Hindlimb muscle (tissue), 1 donor: ENCODE measurements around the gene ITFG2. TPM values are rescaled to one million over a fixed set of nuclear protein-coding genes. Genes with fewer than 3 reads are reported as not detected.
"Not testable (repeated sequence)": the region's sequence is repeated elsewhere in the genome, so short reads cannot be mapped to it uniquely, and the experiment has no call there.

Experiments
- DNase-seq: peaks from one replicate; pipeline ENCODE4 v3.0.0-alpha.2; 2013
- polyA plus RNA-seq: library from polyadenylated mRNA; unstranded; fragments of 120-200 nt; gene quantifications from one replicate; pipeline ENCODE4 v1.2.1, GENCODE V29; 2013; ENCODE audit not compliant: insufficient read length

Gene ITFG2
- 38.9 TPM for polyA plus RNA-seq

DNA sequence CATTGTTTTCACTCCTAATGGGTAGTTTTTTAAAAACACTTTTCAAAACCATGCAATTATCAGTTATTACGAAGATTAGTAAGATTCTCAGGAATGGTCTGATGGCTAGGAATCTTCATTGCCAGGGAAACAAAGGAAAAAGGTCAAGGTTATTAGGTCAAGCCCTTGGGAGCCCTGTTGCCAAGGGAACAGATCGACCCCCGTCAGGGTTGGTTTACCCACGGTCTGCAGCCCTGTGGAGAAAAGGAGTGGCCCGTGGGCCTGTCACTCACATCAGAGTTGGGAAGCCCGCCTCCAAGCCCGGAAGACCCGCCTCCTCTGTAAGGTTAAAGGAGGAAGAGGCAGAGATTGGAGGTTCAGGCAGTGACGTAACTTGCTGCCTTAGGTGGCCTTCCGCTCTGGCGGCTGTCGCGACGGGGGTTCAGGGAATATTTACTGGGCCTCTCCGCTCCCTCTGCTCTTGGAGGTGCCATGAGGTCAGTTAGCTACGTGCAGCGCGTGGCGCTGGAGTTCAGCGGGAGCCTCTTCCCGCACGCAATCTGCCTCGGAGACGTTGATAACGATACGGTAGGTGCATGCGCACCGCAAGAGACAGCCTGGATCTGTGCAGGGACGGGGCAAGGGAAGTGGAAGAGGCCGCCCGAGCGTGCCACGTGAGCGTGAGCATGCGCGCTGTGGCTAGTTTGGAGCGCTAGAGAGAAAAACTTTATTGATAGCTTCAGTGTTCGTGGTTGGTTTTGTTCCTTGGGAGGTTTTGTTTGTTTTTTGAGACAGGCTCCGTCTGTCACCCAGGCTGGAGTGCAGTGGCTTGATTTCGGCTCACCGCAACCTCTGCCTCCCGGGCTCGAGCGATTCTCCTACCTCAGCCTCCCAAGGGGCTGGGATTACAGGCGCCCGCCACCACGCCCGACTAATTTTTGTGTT, at the start of gene ITFG2:
Gene ITFG2, plus strand, starts transcription at position 379 of the 924 bp plus-strand sequence. Its CDS starts 93 bp downstream, at position 472.
- peak; percentile 98 for DNase-seq

DNA sequence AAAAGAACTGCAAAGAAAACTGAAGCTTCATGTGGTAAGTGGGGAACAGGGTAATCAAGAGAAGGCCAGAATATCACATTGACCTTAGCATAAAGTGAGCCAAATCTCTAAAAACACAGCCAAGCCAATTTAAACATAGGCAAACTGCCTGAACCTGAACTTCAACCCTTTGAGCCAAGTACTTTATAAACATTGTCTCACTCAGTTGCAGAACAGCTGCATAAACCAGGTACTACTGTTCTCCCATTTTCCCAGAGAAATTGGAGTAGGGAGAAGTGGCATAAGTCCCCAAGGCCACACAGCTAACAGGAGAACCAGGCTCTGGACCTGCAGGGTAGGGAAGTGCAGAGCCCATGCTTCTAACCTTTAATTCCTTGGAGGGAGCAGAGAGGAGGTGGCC, 48.1 kb upstream of the ITFG2 start:
- DNase-seq = no peak

DNA sequence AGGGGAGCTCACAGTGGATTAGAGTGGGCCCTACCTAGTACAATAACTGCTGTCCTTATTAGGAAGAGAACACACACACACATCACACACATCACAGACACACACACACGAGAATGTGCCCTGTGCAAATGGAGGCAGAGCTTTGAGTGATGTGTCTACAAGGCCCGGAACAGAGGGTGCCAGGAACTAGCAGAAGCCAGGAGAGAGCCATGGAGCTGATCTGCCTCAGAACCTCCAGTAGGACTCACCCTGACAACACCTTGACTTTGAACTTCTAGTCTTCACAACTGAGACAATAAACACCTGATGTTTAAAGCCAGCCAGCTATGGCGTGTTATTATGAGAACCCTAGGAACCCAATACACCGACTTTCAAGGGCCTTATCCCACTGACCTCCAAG, 47.4 kb upstream of the ITFG2 start:
- no peak for DNase-seq

GRCh38 chr12:2765608-2766007, 46.9 kb upstream of the ITFG2 start:
- no peak for DNase-seq

GRCh38 chr12:2768224-2768961, 44.1 kb upstream of the ITFG2 start:
- no peak for DNase-seq

DNA sequence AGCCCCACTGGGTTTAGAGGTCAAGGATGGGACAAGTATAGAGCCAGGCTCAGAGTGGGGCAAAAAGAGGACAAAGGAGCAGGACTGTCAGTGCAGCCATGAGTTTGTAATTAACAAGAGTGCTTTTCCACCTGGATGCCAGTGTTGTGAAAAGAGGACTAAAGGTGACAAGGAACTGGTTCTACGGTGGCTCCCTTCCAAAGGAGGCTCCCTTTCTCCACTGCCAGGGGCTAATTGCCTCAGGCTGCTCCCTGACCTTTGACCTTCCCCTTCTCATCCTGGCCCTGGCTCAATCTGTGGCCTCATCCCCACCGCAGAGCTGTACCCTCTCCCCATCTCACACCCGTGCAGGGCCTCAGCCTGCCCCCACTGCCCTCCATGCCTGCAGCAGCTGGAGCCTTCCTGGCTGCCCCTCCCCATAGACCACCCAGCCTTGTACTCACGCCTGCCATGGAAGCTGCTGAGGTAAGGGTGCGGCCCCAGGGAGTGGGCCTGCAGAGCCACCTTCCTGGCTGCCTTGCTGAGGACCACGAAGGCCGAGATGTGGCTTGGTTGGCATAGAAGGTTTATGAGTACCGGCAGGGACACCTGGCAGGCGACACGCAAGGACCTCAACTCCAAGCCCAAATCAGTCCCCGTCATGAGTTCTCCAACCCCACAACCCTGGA, 42.5 kb upstream of the ITFG2 start:
- no peak for DNase-seq

- DNase-seq = not testable (repeated sequence)
Observed at GRCh38 chr12:2770544-2770943, 41.9 kb upstream of the ITFG2 start.

DNA sequence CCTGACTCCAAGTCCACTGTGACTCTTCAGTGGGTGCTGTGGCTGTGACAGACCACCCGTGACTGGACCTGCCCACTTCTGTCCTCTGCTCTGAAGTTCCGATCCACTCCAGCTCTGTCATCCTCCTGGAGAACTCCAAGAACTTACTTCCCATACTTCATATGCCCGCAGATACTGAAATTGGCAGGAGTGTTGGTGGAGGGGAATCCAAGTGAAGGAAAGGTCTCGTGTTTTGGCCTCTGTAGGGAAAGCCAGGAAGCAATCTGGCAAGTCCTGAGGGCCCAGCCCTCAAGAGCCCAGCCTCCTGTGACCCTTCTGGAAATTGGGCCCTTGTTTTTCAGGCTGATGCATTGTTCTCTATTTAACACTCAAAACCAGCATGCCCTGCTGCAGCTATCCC, 40.1 kb upstream of the ITFG2 start:
- no peak for DNase-seq

DNA sequence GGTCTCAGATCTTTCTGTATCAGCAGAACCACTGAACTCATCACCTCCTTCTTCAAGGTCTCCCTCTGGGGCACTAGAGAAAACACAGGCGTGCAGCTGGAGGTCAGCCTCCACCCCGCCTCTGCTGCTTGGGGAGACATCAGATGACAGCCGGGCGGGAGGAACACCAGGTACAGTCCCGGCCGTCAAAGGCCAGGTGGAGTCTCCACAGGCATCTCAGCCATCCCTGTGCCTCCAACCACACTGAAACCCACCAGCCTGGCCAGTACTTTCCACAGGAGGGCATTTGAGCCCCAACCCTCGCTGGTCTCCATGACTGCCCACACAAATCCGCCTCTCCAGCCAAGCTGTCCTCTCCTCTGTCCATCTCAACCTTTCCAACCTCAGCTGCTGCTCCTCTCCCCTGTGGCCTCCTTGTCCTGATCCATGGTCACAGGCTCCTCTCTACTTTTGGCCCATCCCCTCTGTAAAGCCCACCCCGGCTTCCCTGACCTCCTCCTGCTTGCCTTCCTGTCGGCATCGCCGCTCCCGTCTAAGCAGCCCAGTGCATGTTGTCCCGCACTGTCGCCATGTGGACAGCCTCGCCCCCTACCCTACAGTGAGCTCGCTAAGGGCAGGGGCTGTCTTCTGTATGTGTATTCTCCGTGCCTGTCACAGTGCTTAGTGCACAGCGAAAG, 39.1 kb upstream of the ITFG2 start:
- DNase-seq = no peak

GRCh38 chr12:2775431-2775830, 37.0 kb upstream of the ITFG2 start:
- DNase-seq = no peak

- DNase-seq = no peak
Observed at GRCh38 chr12:2776129-2776806, 36.2 kb upstream of the ITFG2 start.

GRCh38 chr12:2779281-2779680, 33.2 kb upstream of the ITFG2 start:
- no peak for DNase-seq

DNA sequence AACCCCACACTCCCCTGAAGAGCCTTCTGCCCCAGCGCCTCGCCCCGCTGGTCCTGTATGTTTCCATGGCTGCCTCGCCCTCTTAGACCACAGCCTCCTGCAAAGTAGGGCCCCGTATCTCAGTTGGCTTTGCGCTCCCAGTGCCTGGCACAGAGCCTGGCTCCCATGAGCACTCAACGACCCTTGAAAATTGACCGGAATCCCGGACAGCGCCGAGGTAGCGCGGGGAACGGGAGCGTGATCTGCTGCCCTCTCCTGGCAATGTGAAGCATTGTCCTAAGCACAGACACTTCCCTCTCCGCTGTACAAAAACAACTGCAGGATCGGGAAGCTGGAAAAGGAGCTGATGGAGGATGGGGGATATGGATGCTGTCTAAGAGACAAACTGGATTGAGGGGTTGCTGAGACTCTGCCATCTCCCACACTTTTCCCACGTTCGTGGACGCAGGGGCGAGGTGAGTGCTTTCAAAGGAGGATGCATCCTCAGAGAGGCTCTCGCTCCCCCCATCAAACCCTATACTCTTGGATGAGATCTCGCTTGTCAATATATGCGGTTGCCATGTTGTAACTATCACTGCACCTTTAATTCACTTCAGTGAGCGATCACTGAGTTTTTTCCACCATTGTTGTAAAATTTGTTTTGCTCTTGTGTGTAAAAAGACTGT, 28.4 kb upstream of the ITFG2 start:
- DNase-seq = peak; percentile 63

GRCh38 chr12:2785017-2785416, 27.5 kb upstream of the ITFG2 start:
- DNase-seq = no peak

- no peak for DNase-seq
Observed at GRCh38 chr12:2791089-2791488, 21.4 kb upstream of the ITFG2 start.

- no peak for DNase-seq
Observed at GRCh38 chr12:2792671-2793500, 19.6 kb upstream of the ITFG2 start.

GRCh38 chr12:2793561-2793960, 18.9 kb upstream of the ITFG2 start:
- DNase-seq = no peak

DNA sequence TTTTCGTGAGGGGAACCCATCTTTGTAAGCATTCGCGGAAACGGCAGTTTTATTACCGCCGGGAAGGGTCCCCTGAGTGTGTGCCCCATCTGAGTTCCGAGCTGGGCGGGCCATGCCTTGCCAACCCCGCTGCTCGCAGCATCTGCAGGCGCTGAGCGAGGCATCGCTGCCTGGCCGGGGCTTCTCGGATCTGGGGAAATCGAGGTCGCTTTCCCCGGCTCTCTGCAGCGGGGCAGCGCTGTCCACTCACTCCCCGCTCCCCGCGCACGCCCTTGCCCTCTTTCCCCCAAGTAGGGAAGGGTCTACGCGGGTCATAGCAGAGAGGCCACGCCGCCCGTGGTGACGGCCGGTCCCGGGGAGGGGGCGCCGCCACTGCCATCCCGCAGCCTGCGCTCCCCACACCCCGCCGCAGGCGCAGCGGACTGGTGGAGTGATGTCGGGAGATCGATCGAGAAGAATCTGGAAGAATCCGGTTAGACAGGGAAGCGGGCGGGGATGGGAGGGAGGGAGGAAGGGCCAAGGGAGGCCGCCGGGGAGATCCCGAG, 18.2 kb upstream of the ITFG2 start:
- no peak for DNase-seq

GRCh38 chr12:2794736-2795289, 17.7 kb upstream of the ITFG2 start, which contains the start of gene FKBP4:
Gene FKBP4, plus strand, starts transcription at chr12:2794970. Its CDS starts 170 bp downstream, at chr12:2795140.
- peak; percentile 93 for DNase-seq
